ENCODE results near the gene APOBEC3G. TPM values are rescaled to one million over a fixed set of nuclear protein-coding genes. Genes with fewer than 3 reads are reported as not detected.

The APOBEC3G gene
- total and polyA plus RNA-seq, 2 experiments from 2014 or later: 2.1 to 3.3 TPM

- TF ChIP-seq ZNF331 (CRISPR knock-in tag; IDR thresholded peaks at IDR 0.05; ENCODE audit: low read depth) (no peak), EZH2phosphoT487 (IDR thresholded peaks at IDR 0.05; ENCODE audit: unreplicated experiment) (no peak), CTCF (conservative IDR thresholded peaks at IDR 0.05; ENCODE audit: low read depth in 2 of 2) (no peak)
Observed at GRCh38 chr22:39130892-39131855, 54.1 kb downstream of the APOBEC3G start (continued).

- Histone ChIP-seq H4K20me1 (replicated peaks; ENCODE audit: insufficient read depth) (no peaks in the 10 kb centered on the region), H3K4me1 (ENCODE audit: insufficient read depth) (peaks cover 13% of the 10 kb centered on the region)
- H3K4me3 Mint-ChIP-seq: no peak overlapping the region
Observed at GRCh38 chr22:39132281-39132680, 55.2 kb downstream of the APOBEC3G start.

More at GRCh38 chr22:39132281-39132680, 55.2 kb downstream of the APOBEC3G start:
- H3F3A ChIP-seq (replicated peaks; ENCODE audit: low read depth): no peaks in the 10 kb centered on the region
- H3K27ac Mint-ChIP-seq: no peak overlapping the region
- H3K79me2 ChIP-seq (replicated peaks; ENCODE audit: insufficient read depth): no peaks in the 10 kb centered on the region
- H3K27ac ChIP-seq (ENCODE audit: low read depth): no peak overlapping the region
- peaks cover 5% of the 10 kb centered on the region; the same call in 1 of the 3 replicates for H3K9me3 Mint-ChIP-seq
- no peaks in the 10 kb centered on the region for H3K36me3 Mint-ChIP-seq (ENCODE audit: low read depth)
- H3K9me2 ChIP-seq (ENCODE audit: insufficient read depth): no peaks in the 10 kb centered on the region
- H3K4me1 Mint-ChIP-seq: peaks cover 30% of the 10 kb centered on the region
- H3K27me3 ChIP-seq (ENCODE audit: insufficient read depth): no peaks in the 10 kb centered on the region
- H3K4me3 ChIP-seq: no peak overlapping the region
- ATAC-seq (no peak), DNase-seq (ENCODE audit: low spot score) (no peak)
- no peak overlapping the region for H3K4me2 ChIP-seq
- TF ChIP-seq CREB1 (CRISPR knock-in tag; IDR thresholded peaks at IDR 0.05; ENCODE audit: low read depth) (no peak), ZNF331 (CRISPR knock-in tag; IDR thresholded peaks at IDR 0.05; ENCODE audit: low read depth) (no peak), JUNB (IDR thresholded peaks at IDR 0.05; ENCODE audit: unreplicated experiment) (no peak), CTCF (conservative IDR thresholded peaks at IDR 0.05; ENCODE audit: low read depth in 2 of 2) (no peak), EZH2phosphoT487 (IDR thresholded peaks at IDR 0.05; ENCODE audit: unreplicated experiment) (no peak), ETS1 (IDR thresholded peaks at IDR 0.05) (no peak), STAT1 (IDR thresholded peaks at IDR 0.05; ENCODE audit: unreplicated experiment) (no peak), ZNF114 (CRISPR knock-in tag; IDR thresholded peaks at IDR 0.05) (no peak)
- H2AFZ ChIP-seq: no peak overlapping the region
- peaks cover 18% of the 10 kb centered on the region for H3K27me3 Mint-ChIP-seq (ENCODE audit: insufficient read depth, low read depth, poor library complexity)
- H3K36me3 ChIP-seq (ENCODE audit: insufficient read depth): no peaks in the 10 kb centered on the region
